Posterior vena cava (tissue), 2 donors: Measurements from ENCODE around the gene FGG. TPM values are rescaled to one million over a fixed set of nuclear protein-coding genes. Genes with fewer than 3 reads are reported as not detected.

Source experiments
- DNase-seq: peaks from one replicate; pipeline ENCODE4 v3.0.0-alpha.2; 2020; ENCODE audit warnings: low spot score
- intact Hi-C, 2 donors: fragments of 100-400 bp; cut with DNase I; formaldehyde crosslinking; loops; one replicate each; pipeline versions ENCODE4 v1.14.1 to v1.14.2; 2022 to 2023
- total RNA-seq, 2 donors: library from RNA; stranded (reverse); fragmentation: NEBNext Ultra II Directional; extraction: Animal tissue kit (Norgen Biotek cat#: 25700); gene quantifications; one replicate each; pipeline ENCODE4 v1.2.1, GENCODE V29; 2021
- donor health status: DM: yes; HTN: yes; CAD: no.
- donor health status: DM: yes; HTN: yes; CAD: no.

The FGG gene
- total RNA-seq, 2 donors from 2014 or later, result 0.88 TPM; not detected in 1

GRCh38 chr4:154590329-154591006, 22.0 kb downstream of the FGG start, which contains the start of gene FGA:
Gene FGA (minus strand): TSS chr4:154590742. CDS start chr4:154590687, 55 bp downstream.
- no peak for DNase-seq
- intact Hi-C loops, result no loop called here

- intact Hi-C loops, result no loop called here
- DNase-seq, result no peak
Measured at GRCh38 chr4:154589296-154590197, 22.9 kb downstream of the FGG start.

GRCh38 chr4:154588198-154588597, 24.3 kb downstream of the FGG start:
- intact Hi-C loops, result no loop called here
- DNase-seq, result no peak

GRCh38 chr4:154586296-154587033, 26.0 kb downstream of the FGG start:
- no peak for DNase-seq

DNA sequence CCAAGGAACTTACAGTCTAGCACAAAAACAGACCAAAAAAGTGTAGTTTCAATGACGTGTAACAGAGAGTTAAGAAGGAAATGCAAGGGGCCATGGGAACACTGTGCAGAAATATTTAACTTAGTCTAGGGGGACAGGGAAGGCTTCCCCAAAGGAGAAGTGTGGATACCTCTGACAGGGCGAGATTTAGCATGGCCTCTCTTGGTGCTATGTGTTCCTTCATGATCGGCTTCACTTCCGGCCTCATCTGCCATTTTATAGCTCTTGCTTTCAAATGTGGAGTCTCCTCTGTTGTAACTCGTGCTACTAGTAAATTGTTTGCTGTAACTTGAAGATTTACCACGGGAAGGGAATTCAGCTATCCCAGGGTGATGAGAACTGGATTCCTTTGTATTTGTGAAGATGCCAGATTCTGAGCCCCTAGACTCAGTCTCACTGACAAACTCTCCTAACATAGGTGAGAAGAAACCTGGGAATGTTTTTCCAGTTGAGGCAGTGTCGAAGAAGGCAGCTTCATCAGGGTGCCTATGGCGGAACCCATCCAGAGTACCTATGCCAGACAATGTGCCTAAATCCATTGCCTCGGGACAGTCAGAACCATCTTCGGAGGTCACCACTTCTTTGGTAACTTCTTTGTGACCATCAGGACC, 27.0 kb downstream of the FGG start:
- DNase-seq, result no peak
- intact Hi-C loops, result no loop called here

More at GRCh38 chr4:154586296-154587033, 26.0 kb downstream of the FGG start:
- intact Hi-C loops, result no loop called here

DNA sequence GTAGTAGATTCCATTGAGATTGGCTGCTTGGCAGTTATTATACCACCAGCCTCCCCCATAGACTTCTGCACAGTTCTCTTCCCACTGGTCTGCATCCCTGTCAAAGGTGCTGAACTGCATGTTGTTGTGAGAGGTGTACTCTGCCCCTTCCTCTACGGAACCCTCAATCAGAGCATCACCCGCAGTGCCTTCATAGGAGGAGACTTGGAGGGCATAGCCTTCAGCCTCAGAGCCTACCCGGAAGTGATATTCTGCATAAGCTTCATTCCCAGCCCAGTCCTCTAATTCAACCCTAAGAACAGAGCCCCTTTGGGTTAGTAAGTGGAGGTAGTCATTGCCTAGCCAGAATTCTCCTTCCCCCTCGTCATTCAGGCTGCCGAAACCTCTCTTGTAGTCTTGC, 28.2 kb downstream of the FGG start:
- DNase-seq, result no peak
- intact Hi-C loops, result no loop called here

GRCh38 chr4:154583677-154584076, 28.8 kb downstream of the FGG start:
- DNase-seq, result no peak
- intact Hi-C loops, result no loop called here

DNA sequence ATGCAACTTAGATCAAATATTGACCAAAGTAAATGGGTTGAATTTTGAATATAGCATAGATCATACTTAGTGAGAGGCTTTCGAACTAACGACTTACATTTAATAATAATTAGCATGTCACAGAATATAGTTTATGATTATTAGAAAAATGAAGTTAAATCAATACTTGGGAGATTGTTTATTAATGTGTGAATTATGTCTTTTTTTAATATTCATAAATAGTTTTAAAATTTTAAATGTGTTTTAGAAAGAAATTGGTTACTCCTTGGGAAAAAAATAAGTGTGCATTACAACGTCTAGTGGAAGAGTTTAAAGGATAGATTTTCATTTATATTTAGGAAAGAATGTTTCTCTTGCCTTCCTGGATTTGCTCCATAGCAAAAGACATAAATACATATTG, 29.2 kb downstream of the FGG start:
- DNase-seq, result no peak
- intact Hi-C loops, result no loop called here

DNA sequence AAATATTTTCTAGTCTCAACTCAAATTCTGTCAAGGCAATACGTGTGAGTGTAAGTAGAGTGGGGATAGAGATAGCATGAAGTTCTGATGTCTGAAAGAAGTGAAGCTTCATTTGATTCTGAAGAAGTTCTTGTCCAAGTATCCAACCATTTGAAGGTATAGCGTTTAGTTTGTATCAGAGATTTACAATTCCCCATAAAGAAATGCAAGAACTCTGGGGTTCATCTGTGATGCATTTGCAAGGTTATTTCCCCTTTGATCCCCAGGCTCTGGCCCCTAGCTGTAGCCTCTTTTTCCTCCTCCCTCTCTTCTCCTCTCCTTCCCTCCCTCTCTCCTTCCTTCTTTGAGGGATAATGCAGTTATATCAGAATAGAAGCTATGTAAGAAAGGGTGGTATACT, 29.7 kb downstream of the FGG start:
- DNase-seq, result no peak
- intact Hi-C loops, result no loop called here

- intact Hi-C loops, result no loop called here
- no peak for DNase-seq
Measured at GRCh38 chr4:154579927-154580326, 32.5 kb downstream of the FGG start.

DNA sequence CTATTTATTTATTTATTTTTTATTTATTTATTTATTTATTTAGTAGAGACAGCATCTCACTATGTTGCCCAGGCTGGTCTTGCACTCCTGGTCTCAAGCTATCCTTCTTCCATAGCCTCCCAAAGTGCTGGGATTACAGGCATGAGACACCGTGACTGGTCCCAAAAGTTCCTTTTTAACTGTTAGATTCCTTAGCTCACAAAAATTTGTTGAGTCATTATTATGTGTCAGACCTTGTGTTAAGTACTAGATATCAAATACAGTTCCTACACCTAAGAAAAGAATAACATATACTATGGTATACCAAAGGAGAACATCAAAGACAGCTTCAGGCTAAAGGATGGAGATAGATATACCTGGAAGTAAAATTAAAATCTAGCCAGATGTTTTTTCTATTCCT, 33.5 kb downstream of the FGG start:
- no peak for DNase-seq
- intact Hi-C loops, result no loop called here

DNA sequence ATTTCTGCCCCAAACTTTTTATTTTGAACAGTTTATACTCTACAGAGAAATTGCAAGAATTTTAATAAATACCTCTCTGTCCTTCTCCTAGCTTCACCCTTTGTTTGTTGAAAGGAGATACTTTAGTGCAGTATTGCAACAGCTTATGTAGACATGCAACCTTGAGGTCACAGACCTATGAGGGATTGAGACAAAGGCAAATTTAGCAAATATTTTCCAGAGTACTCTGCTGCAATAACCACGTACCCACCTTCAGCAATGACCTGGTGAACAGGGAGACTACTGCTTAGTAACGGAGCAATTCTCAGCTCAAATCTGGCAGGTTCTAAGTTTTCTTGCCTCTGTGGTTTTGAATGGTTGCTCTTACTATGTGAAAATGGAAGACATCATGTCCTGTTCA, 35.1 kb downstream of the FGG start:
- no peak for DNase-seq
- intact Hi-C loops, result no loop called here

- intact Hi-C loops, result no loop called here
- no peak for DNase-seq
Measured at GRCh38 chr4:154574311-154574710, 38.1 kb downstream of the FGG start.

DNA sequence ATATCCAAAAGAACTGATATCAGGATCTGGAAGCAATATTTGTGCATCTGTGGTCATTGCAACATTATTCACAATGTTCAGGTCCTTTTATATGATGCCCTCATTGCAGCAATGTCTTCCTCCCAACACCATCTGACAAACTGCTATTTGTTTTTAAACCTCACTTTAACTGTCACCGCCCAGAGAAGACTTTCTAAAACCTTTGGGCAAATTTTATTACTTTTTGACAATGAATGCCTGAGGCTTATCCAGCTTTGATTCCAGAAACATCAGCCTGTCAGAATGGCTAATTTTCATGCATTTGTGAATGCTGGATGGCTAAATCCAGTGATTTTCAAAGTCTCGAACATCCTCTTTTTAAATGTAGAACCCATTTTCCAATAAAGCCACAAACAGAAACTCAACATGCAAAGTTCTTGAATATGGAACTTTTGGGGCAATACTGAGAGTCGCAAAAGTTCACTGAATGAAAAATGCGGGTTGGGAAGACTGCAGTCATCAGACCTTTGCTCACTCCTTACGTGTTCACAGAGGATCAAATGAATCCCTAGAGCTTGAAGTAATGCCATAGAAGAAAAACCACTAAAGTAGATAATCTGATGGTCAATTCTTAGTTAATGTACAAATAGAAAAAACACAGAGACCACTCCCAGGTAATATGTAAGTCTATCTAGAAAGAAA, 39.1 kb downstream of the FGG start:
- no peak for DNase-seq
- intact Hi-C loops, result no loop called here

DNA sequence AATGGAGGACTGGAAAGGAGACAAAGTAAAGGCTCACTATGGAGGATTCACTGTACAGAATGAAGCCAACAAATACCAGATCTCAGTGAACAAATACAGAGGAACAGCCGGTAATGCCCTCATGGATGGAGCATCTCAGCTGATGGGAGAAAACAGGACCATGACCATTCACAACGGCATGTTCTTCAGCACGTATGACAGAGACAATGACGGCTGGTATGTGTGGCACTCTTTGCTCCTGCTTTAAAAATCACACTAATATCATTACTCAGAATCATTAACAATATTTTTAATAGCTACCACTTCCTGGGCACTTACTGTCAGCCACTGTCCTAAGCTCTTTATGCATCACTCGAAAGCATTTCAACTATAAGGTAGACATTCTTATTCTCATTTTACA, 42.9 kb downstream of the FGG start:
- no peak for DNase-seq
- intact Hi-C loops, result loop anchor here in 1 of 2 donors (10.0 kb wide), 1 partner anchor 785 kb away; no protein-coding TSS in a partner anchor

- intact Hi-C loops, result loop anchor here in 1 of 2 donors (10.0 kb wide), 1 partner anchor 786 kb away; no protein-coding TSS in a partner anchor
Measured at GRCh38 chr4:154569028-154569427, 43.4 kb downstream of the FGG start.

DNA sequence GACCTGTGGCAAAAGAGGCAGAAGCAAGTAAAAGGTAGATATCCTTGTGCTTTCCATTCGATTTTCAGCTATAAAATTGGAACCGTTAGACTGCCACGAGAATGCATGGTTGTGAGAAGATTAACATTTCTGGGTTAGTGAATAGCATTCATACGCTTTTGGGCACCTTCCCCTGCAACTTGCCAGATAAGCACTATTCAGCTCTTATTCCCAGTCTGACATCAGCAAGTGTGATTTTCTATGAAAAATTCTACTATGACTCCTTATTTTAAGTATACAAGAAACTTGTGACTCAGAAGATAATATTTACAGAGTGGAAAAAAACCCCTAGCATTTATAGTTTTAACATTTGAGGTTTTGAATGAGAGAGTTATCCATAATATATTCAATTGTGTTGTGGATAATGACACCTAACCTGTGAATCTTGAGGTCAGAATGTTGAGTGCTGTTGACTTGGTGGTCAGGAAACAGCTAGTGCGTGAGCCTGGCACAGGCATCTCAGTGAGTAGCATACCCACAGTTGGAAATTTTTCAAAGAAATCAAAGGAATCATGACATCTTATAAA, 45.7 kb downstream of the FGG start:
- intact Hi-C loops, result loop anchor here in 1 of 2 donors (10.0 kb wide), 1 partner anchor 788 kb away; no protein-coding TSS in a partner anchor
- DNase-seq, result no peak

More at GRCh38 chr4:154569028-154569427, 43.4 kb downstream of the FGG start:
- DNase-seq, result no peak

DNA sequence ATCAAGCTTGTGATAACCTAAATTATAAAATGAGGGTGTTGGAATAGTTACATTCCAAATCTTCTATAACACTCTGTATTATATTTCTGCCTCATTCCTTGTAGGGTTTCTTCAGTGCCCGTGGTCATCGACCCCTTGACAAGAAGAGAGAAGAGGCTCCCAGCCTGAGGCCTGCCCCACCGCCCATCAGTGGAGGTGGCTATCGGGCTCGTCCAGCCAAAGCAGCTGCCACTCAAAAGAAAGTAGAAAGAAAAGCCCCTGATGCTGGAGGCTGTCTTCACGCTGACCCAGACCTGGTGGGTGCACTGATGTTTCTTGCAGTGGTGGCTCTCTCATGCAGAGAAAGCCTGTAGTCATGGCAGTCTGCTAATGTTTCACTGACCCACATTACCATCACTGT, 46.8 kb downstream of the FGG start:
- intact Hi-C loops, result loop anchor here in 1 of 2 donors (10.0 kb wide), 1 partner anchor 789 kb away; no protein-coding TSS in a partner anchor

More for the DNA sequence above, 46.8 kb downstream of the FGG start:
- no peak for DNase-seq
